Ascending aorta (tissue), 2 donors: ENCODE results near the gene CASKIN1. TPM values are rescaled to one million over a fixed set of nuclear protein-coding genes. Genes with fewer than 3 reads are reported as not detected.

Experiments used
- DNase-seq, 2 donors: peaks; one replicate each; pipeline ENCODE4 v3.0.0-alpha.2; 2019; ENCODE audit warnings: low spot score in 2 of 2
- H3K27ac ChIP-seq, 2 donors: fragments of 200-600 bp; sonication (generic); one replicate each; pipeline ENCODE4 v1.5.1; 2016 to 2017; ENCODE audit warnings: mild to moderate bottlenecking in 1 of 2
- H3K27me3 ChIP-seq: fragments of 200-600 bp; sonication (generic); one replicate; pipeline ENCODE4 v1.5.1; 2017
- H3K36me3 ChIP-seq, 2 donors: fragments of 200-600 bp; sonication (generic); one replicate each; pipeline ENCODE4 v1.5.1; 2016
- H3K4me1 ChIP-seq, 2 donors: fragments of 200-600 bp; sonication (generic); one replicate each; pipeline ENCODE4 v1.5.1; 2016 to 2017; ENCODE audit warnings: mild to moderate bottlenecking in 1 of 2
- H3K4me3 ChIP-seq, 2 donors: fragments of 200-600 bp; sonication (generic); one replicate each; pipeline ENCODE4 v1.5.1; 2016 to 2017; ENCODE audit warnings: mild to moderate bottlenecking in 1 of 2
- H3K9me3 ChIP-seq, 2 donors: fragments of 200-600 bp; sonication (generic); one replicate each; pipeline ENCODE4 v1.5.1; 2016
- CTCF ChIP-seq, 3 experiments: fragments of 200-600 bp in 2 of 3; fragments of 450-650 bp in 1 of 3; sonication (generic) in 2 of 3; IDR thresholded peaks; one replicate each; pipeline ENCODE4 v1.5.1; 2016 to 2019; ENCODE audit warnings: antibody characterized with exemption in 3 of 3, mild to moderate bottlenecking in 1 of 3, moderate library complexity in 1 of 3
- intact Hi-C: fragments of 100-400 bp; cut with DNase I; formaldehyde crosslinking; loops from one replicate; pipeline ENCODE4 v1.15.1; 2023
- total RNA-seq: library from RNA; depleted of rRNA; stranded (reverse); fragments of >200 nt; gene quantifications from one replicate; pipeline ENCODE4 v1.1.0, GENCODE V29; 2016

Gene CASKIN1
- total RNA-seq, 1 donor from 2014 or later = not detected

- Histone ChIP-seq H3K4me3 (no peak overlapping the region), H3K9me3 (no peaks in the 10 kb centered on the region), H3K4me1 (no peaks in the 10 kb centered on the region), H3K36me3 (peaks cover 28 to 46% of the 10 kb centered on the region in 2 donors), H3K27me3 (no peaks in the 10 kb centered on the region), H3K27ac (no peak overlapping the region)
- TF ChIP-seq CTCF (IDR thresholded peaks at IDR 0.05) = no peak
- intact Hi-C loops = no loop called here
- DNase-seq = no peak
Observed at GRCh38 chr16:2178321-2179106, 17.9 kb downstream of the CASKIN1 start.

- DNase-seq = no peak
- H3K9me3 ChIP-seq = no peaks in the 10 kb centered on the region
- H3K27me3 ChIP-seq = no peaks in the 10 kb centered on the region
- H3K27ac ChIP-seq = no peak overlapping the region
- peaks cover 36 to 56% of the 10 kb centered on the region in 2 donors for H3K36me3 ChIP-seq
- intact Hi-C loops = no loop called here
- TF ChIP-seq CTCF (IDR thresholded peaks at IDR 0.05) = no peak
- no peaks in the 10 kb centered on the region for H3K4me1 ChIP-seq
- H3K4me3 ChIP-seq = no peak overlapping the region
Observed at GRCh38 chr16:2177561-2177960, 18.8 kb downstream of the CASKIN1 start.

- DNase-seq = no peak
- Histone ChIP-seq H3K36me3 (peaks cover 40 to 60% of the 10 kb centered on the region in 2 donors), H3K4me3 (no peak overlapping the region), H3K9me3 (no peaks in the 10 kb centered on the region), H3K27me3 (no peaks in the 10 kb centered on the region), H3K4me1 (no peaks in the 10 kb centered on the region), H3K27ac (no peak overlapping the region)
- intact Hi-C loops = no loop called here
- TF ChIP-seq CTCF (IDR thresholded peaks at IDR 0.05) = no peak
Observed at GRCh38 chr16:2177101-2177500, 19.3 kb downstream of the CASKIN1 start.

GRCh38 chr16:2176047-2176446 is 20.4 kb downstream of the CASKIN1 start:
- no peak overlapping the region for H3K27ac ChIP-seq
- intact Hi-C loops = no loop called here
- no peak for DNase-seq
- H3K9me3 ChIP-seq = no peaks in the 10 kb centered on the region
- no peak overlapping the region for H3K4me3 ChIP-seq
- H3K27me3 ChIP-seq = no peaks in the 10 kb centered on the region
- no peak for TF ChIP-seq CTCF (IDR thresholded peaks at IDR 0.05)
- no peaks in the 10 kb centered on the region for H3K4me1 ChIP-seq
- peaks cover 43 to 71% of the 10 kb centered on the region in 2 donors for H3K36me3 ChIP-seq

- Histone ChIP-seq H3K4me1 (no peaks in the 10 kb centered on the region), H3K9me3 (no peaks in the 10 kb centered on the region), H3K4me3 (no peak overlapping the region), H3K27me3 (no peaks in the 10 kb centered on the region), H3K27ac (no peak overlapping the region), H3K36me3 (peaks cover 43 to 76% of the 10 kb centered on the region in 2 donors)
- TF ChIP-seq CTCF (IDR thresholded peaks at IDR 0.05) = no peak
- DNase-seq = no peak
- intact Hi-C loops = no loop called here
Observed at GRCh38 chr16:2175454-2175853, 21.0 kb downstream of the CASKIN1 start.
